ENCODE measurements around the gene SPNS2.

Gene SPNS2

GRCh38 chr17:4480929-4481898 is 17.5 kb upstream of the SPNS2 start:
- TF ChIP-seq, protein P1, sequence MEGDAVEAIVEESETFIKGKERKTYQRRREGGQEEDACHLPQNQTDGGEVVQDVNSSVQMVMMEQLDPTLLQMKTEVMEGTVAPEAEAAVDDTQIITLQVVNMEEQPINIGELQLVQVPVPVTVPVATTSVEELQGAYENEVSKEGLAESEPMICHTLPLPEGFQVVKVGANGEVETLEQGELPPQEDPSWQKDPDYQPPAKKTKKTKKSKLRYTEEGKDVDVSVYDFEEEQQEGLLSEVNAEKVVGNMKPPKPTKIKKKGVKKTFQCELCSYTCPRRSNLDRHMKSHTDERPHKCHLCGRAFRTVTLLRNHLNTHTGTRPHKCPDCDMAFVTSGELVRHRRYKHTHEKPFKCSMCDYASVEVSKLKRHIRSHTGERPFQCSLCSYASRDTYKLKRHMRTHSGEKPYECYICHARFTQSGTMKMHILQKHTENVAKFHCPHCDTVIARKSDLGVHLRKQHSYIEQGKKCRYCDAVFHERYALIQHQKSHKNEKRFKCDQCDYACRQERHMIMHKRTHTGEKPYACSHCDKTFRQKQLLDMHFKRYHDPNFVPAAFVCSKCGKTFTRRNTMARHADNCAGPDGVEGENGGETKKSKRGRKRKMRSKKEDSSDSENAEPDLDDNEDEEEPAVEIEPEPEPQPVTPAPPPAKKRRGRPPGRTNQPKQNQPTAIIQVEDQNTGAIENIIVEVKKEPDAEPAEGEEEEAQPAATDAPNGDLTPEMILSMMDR (conservative IDR thresholded peaks at IDR 0.05; ENCODE audit: low read depth, low read length) = no peak
- no peak for DNase-seq (ENCODE audit: low read depth)
- H3K4me3 ChIP-seq (ENCODE audit: low read length) = no peak overlapping the region

DNA sequence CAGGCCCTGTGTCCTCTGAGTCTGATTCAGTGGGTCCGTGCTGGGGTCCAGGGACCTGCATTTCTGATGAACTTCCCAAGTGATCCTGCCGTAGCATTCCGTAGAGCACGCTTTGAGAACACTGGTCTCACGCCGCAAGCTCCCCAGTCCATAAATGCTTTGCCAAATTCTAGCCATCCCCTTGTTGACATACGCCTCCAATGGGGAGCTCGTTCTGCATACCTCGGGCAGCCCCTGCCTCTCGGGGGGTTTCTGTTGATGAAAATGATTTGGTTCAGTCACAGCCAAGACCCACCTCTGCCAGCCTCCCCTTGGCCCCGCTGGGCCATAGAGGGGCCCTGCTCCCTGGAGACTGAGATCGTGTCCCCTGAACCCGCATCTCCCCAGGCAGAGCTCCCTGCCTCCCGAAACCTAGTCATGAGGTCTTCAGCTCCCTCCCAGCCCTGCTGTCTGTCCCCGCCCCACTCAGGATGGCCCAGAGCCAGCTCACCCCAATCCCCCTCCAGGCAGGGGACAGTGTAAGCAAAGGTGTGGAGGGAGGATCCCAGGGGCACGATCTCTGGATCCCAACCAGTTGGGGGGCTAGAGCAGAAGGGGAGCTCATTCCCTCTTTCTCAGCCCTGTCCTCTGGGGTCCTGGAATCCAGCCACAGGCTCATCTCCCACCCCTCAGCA is 16.2 kb upstream of the SPNS2 start:
- H3K4me3 ChIP-seq (ENCODE audit: low read length) = no peak overlapping the region
- TF ChIP-seq, protein P1 (conservative IDR thresholded peaks at IDR 0.05; ENCODE audit: low read depth, low read length) = no peak
- no peak for DNase-seq (ENCODE audit: low read depth)

- TF ChIP-seq, protein P1 (conservative IDR thresholded peaks at IDR 0.05; ENCODE audit: low read depth, low read length) = no peak
- H3K4me3 ChIP-seq (ENCODE audit: low read length) = no peak overlapping the region
- DNase-seq (ENCODE audit: low read depth) = no peak
These were observed 15.5 kb upstream of the SPNS2 start for GRCh38 chr17:4483012-4483840.

DNA sequence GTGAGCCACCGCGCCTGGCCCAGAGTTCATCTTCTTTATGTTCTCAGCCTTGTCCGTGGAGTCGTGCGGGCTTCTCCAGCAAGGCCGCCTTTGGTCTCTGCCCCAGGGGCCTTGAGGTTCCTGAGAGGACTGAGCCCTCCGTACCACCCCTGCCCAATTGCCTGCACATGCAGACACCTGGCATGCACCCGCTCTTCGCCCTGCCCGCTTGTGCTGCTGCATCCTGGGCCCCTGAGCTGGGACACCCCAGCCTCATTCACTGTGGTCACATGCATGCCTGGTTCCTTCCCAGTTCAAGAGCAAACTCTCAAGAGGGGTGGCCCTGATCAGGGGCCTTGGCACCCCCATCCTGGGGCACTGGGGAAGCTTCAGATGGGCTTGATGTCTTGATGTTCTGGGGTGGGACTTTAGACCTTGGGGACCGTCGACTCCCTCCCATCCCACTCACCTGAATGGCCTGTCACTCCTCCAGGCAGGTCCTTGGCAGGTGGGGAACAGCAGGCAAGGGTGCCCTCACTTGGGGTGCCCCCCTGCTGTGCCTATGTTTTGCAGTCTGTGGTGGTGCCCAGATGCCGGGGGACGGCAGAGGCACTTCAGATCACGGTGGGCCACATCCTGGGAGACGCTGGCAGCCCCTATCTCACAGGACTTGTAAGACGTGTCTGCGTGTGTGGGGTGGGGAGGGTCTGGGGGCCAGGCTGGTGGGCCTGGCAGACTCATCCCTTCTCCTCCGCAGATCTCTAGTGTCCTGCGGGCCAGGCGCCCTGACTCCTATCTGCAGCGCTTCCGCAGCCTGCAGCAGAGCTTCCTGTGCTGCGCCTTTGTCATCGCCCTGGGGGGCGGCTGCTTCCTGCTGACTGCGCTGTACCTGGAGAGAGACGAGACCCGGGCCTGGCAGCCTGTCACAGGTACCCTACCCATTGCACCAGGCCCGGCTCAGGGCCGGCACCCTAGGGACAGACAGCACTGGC is 12.7 kb upstream of the SPNS2 start:
- TF ChIP-seq, protein P1 (conservative IDR thresholded peaks at IDR 0.05; ENCODE audit: low read depth, low read length) = no peak
- no peak overlapping the region for H3K4me3 ChIP-seq (ENCODE audit: low read length)
- DNase-seq (ENCODE audit: low read depth) = no peak

DNA sequence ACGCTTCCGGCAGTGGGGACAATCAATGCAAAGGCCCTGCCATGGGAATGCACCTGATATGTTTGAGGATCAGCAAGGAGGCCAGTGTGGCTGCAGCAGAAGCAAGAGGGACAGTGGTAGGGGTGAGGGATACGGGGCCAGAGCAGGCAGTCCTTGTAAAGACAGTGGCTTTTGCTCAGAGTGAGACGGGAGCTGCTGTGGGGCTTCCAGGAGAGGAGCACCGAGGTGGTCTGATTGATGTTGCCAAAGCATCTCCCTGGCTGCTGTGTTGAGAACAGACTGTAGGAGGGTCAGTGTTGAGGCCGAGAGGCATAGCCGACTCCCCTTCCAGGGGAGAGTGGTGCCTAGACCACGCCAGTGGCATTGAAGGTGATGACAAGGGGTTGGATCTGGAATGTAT is 11.4 kb upstream of the SPNS2 start:
- no peak overlapping the region for H3K4me3 ChIP-seq (ENCODE audit: low read length)
- TF ChIP-seq, protein P1 (conservative IDR thresholded peaks at IDR 0.05; ENCODE audit: low read depth, low read length) = no peak
- no peak for DNase-seq (ENCODE audit: low read depth)
